ENCODE data around the gene ALDH4A1. TPM values are rescaled to one million over a fixed set of nuclear protein-coding genes. Genes with fewer than 3 reads are reported as not detected.

ALDH4A1 gene
- total and polyA plus RNA-seq, 2 experiments from 2014 or later = 11.3 to 33.8 TPM

GRCh38 chr1:18868354-18868753 lies 34.0 kb downstream of the ALDH4A1 start (continued):
- TF ChIP-seq, protein P1, sequence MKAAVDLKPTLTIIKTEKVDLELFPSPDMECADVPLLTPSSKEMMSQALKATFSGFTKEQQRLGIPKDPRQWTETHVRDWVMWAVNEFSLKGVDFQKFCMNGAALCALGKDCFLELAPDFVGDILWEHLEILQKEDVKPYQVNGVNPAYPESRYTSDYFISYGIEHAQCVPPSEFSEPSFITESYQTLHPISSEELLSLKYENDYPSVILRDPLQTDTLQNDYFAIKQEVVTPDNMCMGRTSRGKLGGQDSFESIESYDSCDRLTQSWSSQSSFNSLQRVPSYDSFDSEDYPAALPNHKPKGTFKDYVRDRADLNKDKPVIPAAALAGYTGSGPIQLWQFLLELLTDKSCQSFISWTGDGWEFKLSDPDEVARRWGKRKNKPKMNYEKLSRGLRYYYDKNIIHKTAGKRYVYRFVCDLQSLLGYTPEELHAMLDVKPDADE (IDR thresholded peaks at IDR 0.05) = no peak
- TF ChIP-seq EZH2 (IDR thresholded peaks at IDR 0.05; ENCODE audit: low read depth, unreplicated experiment) (no peak), ZNF114 (CRISPR knock-in tag; IDR thresholded peaks at IDR 0.05) (no peak)

DNA sequence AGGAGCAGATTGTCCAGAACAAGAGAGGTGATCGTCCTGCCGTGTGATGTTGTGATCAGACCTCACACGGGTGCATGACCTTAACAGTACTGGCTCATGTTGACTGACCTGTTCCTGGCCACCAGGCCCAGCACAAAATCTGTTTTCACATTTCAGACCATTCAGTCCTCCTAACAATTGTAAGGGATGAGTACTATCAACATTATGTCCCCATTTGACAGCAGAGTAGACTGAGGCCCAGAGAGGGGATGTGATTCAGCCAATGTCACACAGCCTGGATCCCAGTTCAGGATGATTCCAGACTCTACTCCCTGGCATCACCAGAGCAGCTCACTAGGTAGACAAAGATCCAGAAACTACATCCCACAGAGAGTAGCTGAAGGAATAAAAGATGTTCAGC lies 35.5 kb downstream of the ALDH4A1 start:
- Mint-ChIP-seq H3K27ac (no peak overlapping the region), H3K27me3 (ENCODE audit: insufficient read depth, low read depth, poor library complexity) (peaks cover 4% of the 10 kb centered on the region), H3K9me3 (no peaks in the 10 kb centered on the region), H3K36me3 (ENCODE audit: low read depth) (no peaks in the 10 kb centered on the region), H3K4me1 (no peaks in the 10 kb centered on the region), H3K4me3 (no peak overlapping the region)
- no peaks in the 10 kb centered on the region for H4K20me1 ChIP-seq (replicated peaks; ENCODE audit: insufficient read depth)
- H3F3A ChIP-seq (replicated peaks; ENCODE audit: low read depth) = no peaks in the 10 kb centered on the region
- no peaks in the 10 kb centered on the region for H3K4me1 ChIP-seq (ENCODE audit: insufficient read depth)
- H3K4me3 ChIP-seq = no peak overlapping the region
- no peak for DNase-seq (ENCODE audit: low spot score)
- no peaks in the 10 kb centered on the region for H3K27me3 ChIP-seq (ENCODE audit: insufficient read depth)
- ATAC-seq = no peak
- no peaks in the 10 kb centered on the region for H3K36me3 ChIP-seq (ENCODE audit: insufficient read depth)
- no peaks in the 10 kb centered on the region for H3K9me2 ChIP-seq (ENCODE audit: insufficient read depth)
- H3K4me2 ChIP-seq = no peak overlapping the region
- no peak overlapping the region for H3K27ac ChIP-seq (ENCODE audit: low read depth)
- H2AFZ ChIP-seq = no peak overlapping the region
- H3K79me2 ChIP-seq (replicated peaks; ENCODE audit: insufficient read depth) = no peaks in the 10 kb centered on the region
- no peak for TF ChIP-seq STAT1 (IDR thresholded peaks at IDR 0.05; ENCODE audit: unreplicated experiment)
- TF ChIP-seq EZH2phosphoT487 (IDR thresholded peaks at IDR 0.05; ENCODE audit: unreplicated experiment) = no peak
- TF ChIP-seq NANOG (IDR thresholded peaks at IDR 0.05; ENCODE audit: borderline replicate concordance) = no peak
- TF ChIP-seq POLR2AphosphoS5 (IDR thresholded peaks at IDR 0.05; ENCODE audit: low read depth) = no peak
- TF ChIP-seq EZH2 (IDR thresholded peaks at IDR 0.05; ENCODE audit: low read depth, unreplicated experiment) = no peak
- TF ChIP-seq CREB1 (CRISPR knock-in tag; IDR thresholded peaks at IDR 0.05; ENCODE audit: low read depth) = no peak
- no peak for TF ChIP-seq REST (IDR thresholded peaks at IDR 0.05; ENCODE audit: unreplicated experiment)
- TF ChIP-seq ZNF114 (CRISPR knock-in tag; IDR thresholded peaks at IDR 0.05) = no peak
- TF ChIP-seq JUNB (IDR thresholded peaks at IDR 0.05; ENCODE audit: unreplicated experiment) = no peak
- no peak for TF ChIP-seq CTCF (conservative IDR thresholded peaks at IDR 0.05; ENCODE audit: low read depth in 2 of 2)
- TF ChIP-seq, protein P1 (IDR thresholded peaks at IDR 0.05) = no peak
- no peak for TF ChIP-seq ZNF462 (CRISPR knock-in tag; IDR thresholded peaks at IDR 0.05)
